Kidney (tissue), 14 donors: ENCODE results near the gene TRIM4. TPM values are rescaled to one million over a fixed set of nuclear protein-coding genes. Genes with fewer than 3 reads are reported as not detected.
A peak's percentile ranks its signal among the peaks of the same experiment; 100 is the strongest.
"Not testable (repeated sequence)": the region's sequence is repeated elsewhere in the genome, so short reads cannot be mapped to it uniquely, and the experiment has no call there.

Source experiments
- DNase-seq, 5 donors: peaks; one replicate each; pipeline ENCODE4 v3.0.0-alpha.2; 2013 to 2020
- FAIRE-seq: peaks from 2 replicates; lab custom pipeline; 2012; peaks lifted over from hg19 to GRCh38; lab: Jason Lieb, UNC
- H3K27ac ChIP-seq, 2 donors: one replicate each; pipeline ENCODE4 v1.7.0; 2013; ENCODE audit warnings: low read depth in 2 of 2, low read length in 2 of 2, inconsistent platforms in 1 of 2
- H3K27me3 ChIP-seq: one replicate; pipeline ENCODE4 v1.7.1; 2013; ENCODE audit warnings: low read length, inconsistent platforms; ENCODE audit not compliant: control insufficient read depth, insufficient read depth
- H3K36me3 ChIP-seq, 3 donors: one replicate each; pipeline versions ENCODE4 v1.7.0 to v1.7.1; 2013; ENCODE audit warnings: low read length in 3 of 3, control low read depth in 1 of 3, inconsistent platforms in 1 of 3; ENCODE audit not compliant: insufficient read depth in 3 of 3, control insufficient read depth in 2 of 3
- H3K4me1 ChIP-seq, 3 donors: one replicate each; pipeline versions ENCODE4 v1.7.0 to v1.7.1; 2013; ENCODE audit warnings: low read length in 3 of 3, inconsistent platforms in 1 of 3, low read depth in 1 of 3; ENCODE audit not compliant: control insufficient read depth in 2 of 3, insufficient read depth in 2 of 3
- H3K4me3 ChIP-seq, 3 donors: one replicate each; pipeline versions ENCODE4 v1.7.0 to v1.8.1; 2013; ENCODE audit warnings: low read length in 3 of 3, control low read depth in 1 of 3, inconsistent platforms in 1 of 3
- H3K9ac ChIP-seq, 3 donors: one replicate each; pipeline versions ENCODE4 v1.7.0 to v1.7.1; 2013; ENCODE audit warnings: low read length in 3 of 3, control low read depth in 1 of 3, inconsistent platforms in 1 of 3
- H3K9me3 ChIP-seq, 3 donors: one replicate each; pipeline versions ENCODE4 v1.7.0 to v1.7.1; 2013; ENCODE audit warnings: low read length in 3 of 3, control low read depth in 1 of 3, inconsistent platforms in 1 of 3; ENCODE audit not compliant: control insufficient read depth in 2 of 3, insufficient read depth in 1 of 3
- CTCF ChIP-seq: IDR thresholded peaks from 3 replicates; pipeline ENCODE4 v1.5.1; 2012; ENCODE audit warnings: mild to moderate bottlenecking, moderate library complexity, borderline replicate concordance; ENCODE audit not compliant: insufficient read depth; ENCODE audit errors: extremely low read depth
- intact Hi-C: fragments of 100-400 bp; cut with DNase I; formaldehyde crosslinking; loops from one replicate; pipeline ENCODE4 v1.11.1; 2022
- polyA plus RNA-seq: library from polyadenylated mRNA; stranded (reverse); fragments of 350-450 nt; fragmentation: Illumina TruSeq; extraction: RNeasy Lipid Tissue Mini Kit (QIAGEN cat#74804); gene quantifications from one replicate; pipeline ENCODE4 v1.2.3, GENCODE V29; 2014; ENCODE audit warnings: low read depth, low replicate concordance; ENCODE audit not compliant: insufficient read depth
- total RNA-seq: library from RNA; stranded (reverse); fragmentation: NEBNext Ultra II Directional; extraction: Animal tissue kit (Norgen Biotek cat#: 25700); gene quantifications from one replicate; pipeline ENCODE4 v1.2.1, GENCODE V29; 2021
- donor health status: control.
- donor health status: control.
- donor health status: control.
- donor health status: control.
- donor health status: control.
- donor health status: DM: yes; HTN: yes; CAD: no.
- donor health status: Normal renal cell carcinoma (clear cell type).

Gene TRIM4
- total and polyA plus RNA-seq, 2 donors from 2014 or later: 15.4 to 30.9 TPM

- DNase-seq (no peak), FAIRE-seq (no peak)
- Histone ChIP-seq H3K4me1 (no peaks in the 10 kb centered on the region), H3K27ac (no peak overlapping the region), H3K9me3 (peaks cover 0 to 5% (median 0%) of the 10 kb centered on the region in 3 donors), H3K9ac (no peak overlapping the region), H3K27me3 (no peaks in the 10 kb centered on the region), H3K4me3 (no peak overlapping the region), H3K36me3 (no peaks in the 10 kb centered on the region)
- intact Hi-C loops: no loop called here
- no peak for TF ChIP-seq CTCF
These were observed 19.0 kb upstream of the TRIM4 start for GRCh38 chr7:99938296-99938695.

DNA sequence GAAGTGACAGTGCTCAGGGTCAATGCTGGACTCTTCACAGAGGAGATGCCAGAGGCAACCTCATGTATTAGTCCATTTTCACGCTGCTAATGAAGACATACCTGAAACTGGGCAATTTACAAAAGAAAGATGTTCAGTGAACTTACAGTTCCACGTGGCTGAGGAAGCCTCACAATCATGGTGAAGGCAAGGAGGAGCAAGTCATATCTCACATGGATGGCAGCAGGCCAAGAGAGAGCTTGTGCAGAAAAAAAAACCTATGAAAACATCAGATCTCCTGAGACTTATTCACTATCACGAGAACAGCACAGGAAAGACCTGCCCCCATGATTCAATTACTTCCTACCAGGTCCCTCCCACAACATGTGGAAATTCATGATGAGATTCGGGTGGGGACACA lies 15.7 kb upstream of the TRIM4 start:
- H3K4me1 ChIP-seq, H3K4me3 ChIP-seq, H3K9ac ChIP-seq, DNase-seq, H3K27me3 ChIP-seq, intact Hi-C loops, H3K9me3 ChIP-seq, H3K27ac ChIP-seq, FAIRE-seq, H3K36me3 ChIP-seq: not testable (repeated sequence)

DNA sequence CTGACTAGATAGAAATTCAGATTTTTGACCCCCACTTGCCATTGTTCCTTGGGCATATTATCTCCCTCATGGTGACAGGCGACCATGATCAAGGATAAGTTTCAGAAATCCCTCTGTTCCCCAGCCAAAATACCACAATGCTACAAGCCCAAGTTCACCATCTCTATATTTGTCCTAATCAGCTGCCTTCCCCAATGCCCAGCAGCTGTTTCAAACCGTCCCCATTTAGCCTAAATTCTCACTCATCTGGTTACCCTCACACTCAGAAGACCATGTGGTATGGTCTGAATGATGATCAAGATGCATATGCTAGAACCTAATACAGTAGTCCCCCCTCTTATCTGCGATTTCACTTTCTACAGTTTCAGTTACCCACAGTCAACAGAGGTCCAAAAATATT lies 11.0 kb upstream of the TRIM4 start:
- FAIRE-seq: no peak

DNA sequence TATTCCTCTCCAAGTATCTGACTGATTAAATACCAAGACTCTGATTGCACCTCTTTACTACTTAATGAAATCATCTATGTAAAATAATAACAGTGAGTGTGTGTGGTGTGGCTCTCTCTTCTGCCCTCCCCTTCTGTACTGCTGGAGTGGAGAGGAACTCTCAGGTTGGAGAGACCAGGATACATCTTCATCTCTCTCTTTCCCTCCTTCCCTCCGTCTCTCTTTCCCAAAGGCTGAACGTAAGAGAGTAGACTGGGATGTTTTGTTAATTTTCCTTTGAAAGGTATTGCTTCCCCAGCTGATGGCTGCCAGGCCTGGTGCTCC lies 10.4 kb upstream of the TRIM4 start:
- TF ChIP-seq CTCF: no peak
- H3K9ac ChIP-seq: peak overlapping the region in 1 of 3 donors; percentile 36
- FAIRE-seq (no peak), DNase-seq (no peak)
- H3K4me3 ChIP-seq: peak overlapping the region in 1 of 3 donors; percentile 46
- intact Hi-C loops: no loop called here
- no peaks in the 10 kb centered on the region for H3K27me3 ChIP-seq
- H3K4me1 ChIP-seq: peaks cover 0 to 4% (median 0%) of the 10 kb centered on the region in 3 donors
- no peaks in the 10 kb centered on the region for H3K36me3 ChIP-seq
- no peak overlapping the region for H3K27ac ChIP-seq
- no peaks in the 10 kb centered on the region for H3K9me3 ChIP-seq

More for the DNA sequence above, 11.0 kb upstream of the TRIM4 start:
- no peak for DNase-seq
- Histone ChIP-seq H3K36me3 (no peaks in the 10 kb centered on the region), H3K9me3 (no peaks in the 10 kb centered on the region), H3K4me1 (peaks cover 0 to 4% (median 0%) of the 10 kb centered on the region in 3 donors), H3K27me3 (no peaks in the 10 kb centered on the region), H3K9ac (no peak overlapping the region), H3K27ac (no peak overlapping the region), H3K4me3 (no peak overlapping the region)
- intact Hi-C loops: no loop called here
- TF ChIP-seq CTCF: no peak
